ENCODE measurements around the gene DIS3L2. TPM values are rescaled to one million over a fixed set of nuclear protein-coding genes. Genes with fewer than 3 reads are reported as not detected.
A peak's percentile ranks its signal among the peaks of the same experiment; 100 is the strongest.
"Not testable (repeated sequence)": the region's sequence is repeated elsewhere in the genome, so short reads cannot be mapped to it uniquely, and the experiment has no call there.

The DIS3L2 gene
- total and polyA plus RNA-seq, 3 experiments from 2014 or later, result 16.4 to 29.5 (median 28.6) TPM

GRCh38 chr2:232111551-232111950 lies 150.0 kb downstream of the DIS3L2 start:
- ChIA-PET CTCF (no interaction called here), POLR2A (no interaction called here)
- H3K27me3 Mint-ChIP-seq, result no peaks in the 10 kb centered on the region
- Histone ChIP-seq H3K36me3 (ENCODE audit: insufficient read depth, low read length) (no peaks in the 10 kb centered on the region), H3K27me3 (ENCODE audit: insufficient read depth, low read length, poor library complexity, severe bottlenecking) (no peaks in the 10 kb centered on the region), H3K27ac (ENCODE audit: low read depth, low read length) (no peak overlapping the region), H3K4me3 (ENCODE audit: low read length) (no peak overlapping the region), H3K4me1 (ENCODE audit: insufficient read depth, low read length) (no peaks in the 10 kb centered on the region), H3K9me3 (ENCODE audit: low read length) (no peaks in the 10 kb centered on the region)
- no peak overlapping the region for H3K4me3 Mint-ChIP-seq
- H3K4me1 Mint-ChIP-seq, result peaks cover 13 to 27% (median 16%) of the 10 kb centered on the region in 3 donors
- DNase-seq, result no peak
- peaks cover 13 to 15% (median 15%) of the 10 kb centered on the region in 3 donors for H3K36me3 Mint-ChIP-seq
- H3K9me3 Mint-ChIP-seq, result peaks cover 0 to 3% (median 0%) of the 10 kb centered on the region in 5 donors
- no peak overlapping the region for H3K27ac Mint-ChIP-seq

- Histone ChIP-seq H3K4me1 (ENCODE audit: insufficient read depth, low read length) (no peaks in the 10 kb centered on the region), H3K36me3 (ENCODE audit: insufficient read depth, low read length) (no peaks in the 10 kb centered on the region), H3K27me3 (ENCODE audit: insufficient read depth, low read length, poor library complexity, severe bottlenecking) (no peaks in the 10 kb centered on the region), H3K4me3 (ENCODE audit: low read length) (no peak overlapping the region), H3K27ac (ENCODE audit: low read depth, low read length) (no peak overlapping the region), H3K9me3 (ENCODE audit: low read length) (no peaks in the 10 kb centered on the region)
- Mint-ChIP-seq H3K4me1 (peaks cover 13 to 27% (median 16%) of the 10 kb centered on the region in 3 donors), H3K9me3 (peaks cover 0 to 3% (median 0%) of the 10 kb centered on the region in 5 donors), H3K27me3 (no peaks in the 10 kb centered on the region), H3K36me3 (peaks cover 13 to 16% (median 15%) of the 10 kb centered on the region in 3 donors), H3K27ac (peak overlapping the region in 1 of 8 donors; percentile 1), H3K4me3 (no peak overlapping the region)
- POLR2A ChIA-PET, result no interaction called here
- CTCF ChIA-PET, result no interaction called here
- no peak for DNase-seq
These were observed 152.3 kb downstream of the DIS3L2 start for GRCh38 chr2:232113821-232114220.

- H3K4me1 ChIP-seq (ENCODE audit: insufficient read depth, low read length); H3K36me3 ChIP-seq (ENCODE audit: insufficient read depth, low read length); H3K27ac ChIP-seq (ENCODE audit: low read depth, low read length); H3K27me3 Mint-ChIP-seq; H3K9me3 Mint-ChIP-seq; H3K4me3 ChIP-seq (ENCODE audit: low read length); POLR2A ChIA-PET; H3K4me3 Mint-ChIP-seq; CTCF ChIA-PET; H3K27me3 ChIP-seq (ENCODE audit: insufficient read depth, low read length, poor library complexity, severe bottlenecking); H3K27ac Mint-ChIP-seq; DNase-seq; H3K9me3 ChIP-seq (ENCODE audit: low read length): not testable (repeated sequence)
- Mint-ChIP-seq H3K36me3 (peaks cover 11 to 19% (median 17%) of the 10 kb centered on the region in 3 donors), H3K4me1 (peaks cover 13 to 27% (median 16%) of the 10 kb centered on the region in 3 donors)
These were observed 154.3 kb downstream of the DIS3L2 start for GRCh38 chr2:232115728-232116361.

- H3K4me1 Mint-ChIP-seq, result peaks cover 13 to 31% (median 16%) of the 10 kb centered on the region in 3 donors
- peaks cover 0 to 3% (median 0%) of the 10 kb centered on the region in 5 donors for H3K9me3 Mint-ChIP-seq
- ChIA-PET CTCF (no interaction called here), POLR2A (no interaction called here)
- DNase-seq, result no peak
- Histone ChIP-seq H3K36me3 (ENCODE audit: insufficient read depth, low read length) (no peaks in the 10 kb centered on the region), H3K9me3 (ENCODE audit: low read length) (no peaks in the 10 kb centered on the region), H3K27me3 (ENCODE audit: insufficient read depth, low read length, poor library complexity, severe bottlenecking) (no peaks in the 10 kb centered on the region), H3K27ac (ENCODE audit: low read depth, low read length) (no peak overlapping the region), H3K4me3 (ENCODE audit: low read length) (no peak overlapping the region), H3K4me1 (ENCODE audit: insufficient read depth, low read length) (no peaks in the 10 kb centered on the region)
- no peaks in the 10 kb centered on the region for H3K27me3 Mint-ChIP-seq
- H3K27ac Mint-ChIP-seq, result peak overlapping the region in 3 of 8 donors; percentile 31 to 40 (median 32)
- peaks cover 7 to 21% (median 21%) of the 10 kb centered on the region in 3 donors for H3K36me3 Mint-ChIP-seq
- no peak overlapping the region for H3K4me3 Mint-ChIP-seq
These were observed 155.3 kb downstream of the DIS3L2 start for GRCh38 chr2:232116852-232117251.

GRCh38 chr2:232117413-232117812 lies 155.9 kb downstream of the DIS3L2 start:
- Mint-ChIP-seq H3K27ac (no peak overlapping the region), H3K9me3 (peaks cover 0 to 3% (median 0%) of the 10 kb centered on the region in 5 donors), H3K4me1 (peaks cover 10 to 25% (median 13%) of the 10 kb centered on the region in 3 donors), H3K36me3 (peaks cover 6 to 18% (median 17%) of the 10 kb centered on the region in 3 donors), H3K27me3 (no peaks in the 10 kb centered on the region), H3K4me3 (no peak overlapping the region)
- DNase-seq, result no peak
- Histone ChIP-seq H3K27ac (ENCODE audit: low read depth, low read length) (no peak overlapping the region), H3K4me1 (ENCODE audit: insufficient read depth, low read length) (no peaks in the 10 kb centered on the region), H3K4me3 (ENCODE audit: low read length) (no peak overlapping the region), H3K36me3 (ENCODE audit: insufficient read depth, low read length) (no peaks in the 10 kb centered on the region), H3K9me3 (ENCODE audit: low read length) (no peaks in the 10 kb centered on the region), H3K27me3 (ENCODE audit: insufficient read depth, low read length, poor library complexity, severe bottlenecking) (no peaks in the 10 kb centered on the region)
- ChIA-PET CTCF (no interaction called here), POLR2A (no interaction called here)

GRCh38 chr2:232120911-232121310 lies 159.4 kb downstream of the DIS3L2 start:
- peak overlapping the region in 1 of 8 donors; percentile 19 for H3K27ac Mint-ChIP-seq
- H3K27me3 Mint-ChIP-seq, result no peaks in the 10 kb centered on the region
- H3K4me1 Mint-ChIP-seq, result peaks cover 8 to 20% (median 15%) of the 10 kb centered on the region in 3 donors
- H3K4me3 ChIP-seq (ENCODE audit: low read length), result no peak overlapping the region
- POLR2A ChIA-PET, result no interaction called here
- CTCF ChIA-PET, result no interaction called here
- no peaks in the 10 kb centered on the region for H3K27me3 ChIP-seq (ENCODE audit: insufficient read depth, low read length, poor library complexity, severe bottlenecking)
- no peak overlapping the region for H3K4me3 Mint-ChIP-seq
- no peaks in the 10 kb centered on the region for H3K36me3 ChIP-seq (ENCODE audit: insufficient read depth, low read length)
- no peak overlapping the region for H3K27ac ChIP-seq (ENCODE audit: low read depth, low read length)
- peaks cover 0 to 19% (median 14%) of the 10 kb centered on the region in 3 donors for H3K36me3 Mint-ChIP-seq
- H3K4me1 ChIP-seq (ENCODE audit: insufficient read depth, low read length), result no peaks in the 10 kb centered on the region
- no peak for DNase-seq
- no peaks in the 10 kb centered on the region for H3K9me3 ChIP-seq (ENCODE audit: low read length)
- H3K9me3 Mint-ChIP-seq, result no peaks in the 10 kb centered on the region

GRCh38 chr2:232124309-232124708 lies 162.8 kb downstream of the DIS3L2 start:
- no peak overlapping the region for H3K4me3 ChIP-seq (ENCODE audit: low read length)
- ChIA-PET CTCF (no interaction called here), POLR2A (no interaction called here)
- no peaks in the 10 kb centered on the region for H3K27me3 Mint-ChIP-seq
- no peaks in the 10 kb centered on the region for H3K9me3 ChIP-seq (ENCODE audit: low read length)
- H3K4me1 ChIP-seq (ENCODE audit: insufficient read depth, low read length), result no peaks in the 10 kb centered on the region
- peaks cover 8 to 23% (median 18%) of the 10 kb centered on the region in 3 donors for H3K4me1 Mint-ChIP-seq
- peak overlapping the region in 2 of 8 donors; percentile 24 to 59 for H3K27ac Mint-ChIP-seq
- no peak overlapping the region for H3K27ac ChIP-seq (ENCODE audit: low read depth, low read length)
- DNase-seq, result no peak
- H3K4me3 Mint-ChIP-seq, result no peak overlapping the region
- H3K27me3 ChIP-seq (ENCODE audit: insufficient read depth, low read length, poor library complexity, severe bottlenecking), result no peaks in the 10 kb centered on the region
- H3K36me3 Mint-ChIP-seq, result peaks cover 0 to 27% (median 12%) of the 10 kb centered on the region in 3 donors
- no peaks in the 10 kb centered on the region for H3K36me3 ChIP-seq (ENCODE audit: insufficient read depth, low read length)
- H3K9me3 Mint-ChIP-seq, result no peaks in the 10 kb centered on the region

- no peaks in the 10 kb centered on the region for H3K27me3 ChIP-seq (ENCODE audit: insufficient read depth, low read length, poor library complexity, severe bottlenecking)
- CTCF ChIA-PET, result interaction anchor here (0.7 to 1.0 kb wide), 2 partner anchors 14 to 200 kb away, joined by 3 read pairs; no protein-coding TSS in a partner anchor
- H3K9me3 Mint-ChIP-seq, result no peaks in the 10 kb centered on the region
- peaks cover 8 to 18% (median 13%) of the 10 kb centered on the region in 3 donors for H3K4me1 Mint-ChIP-seq
- peak overlapping the region in 3 of 8 donors; percentile 38 to 72 (median 71) for H3K27ac Mint-ChIP-seq
- no peak for DNase-seq
- H3K9me3 ChIP-seq (ENCODE audit: low read length), result no peaks in the 10 kb centered on the region
- H3K27me3 Mint-ChIP-seq, result no peaks in the 10 kb centered on the region
- H3K27ac ChIP-seq (ENCODE audit: low read depth, low read length), result no peak overlapping the region
- peaks cover 6 to 34% (median 11%) of the 10 kb centered on the region in 3 donors for H3K36me3 Mint-ChIP-seq
- no peaks in the 10 kb centered on the region for H3K4me1 ChIP-seq (ENCODE audit: insufficient read depth, low read length)
- peak overlapping the region in 1 of 7 donors; percentile 2 for H3K4me3 Mint-ChIP-seq
- H3K4me3 ChIP-seq (ENCODE audit: low read length), result no peak overlapping the region
- H3K36me3 ChIP-seq (ENCODE audit: insufficient read depth, low read length), result peaks cover 5% of the 10 kb centered on the region
- POLR2A ChIA-PET, result no interaction called here
These were observed 165.0 kb downstream of the DIS3L2 start for GRCh38 chr2:232126301-232127099.

All from CD8-positive, alpha-beta memory T cell (primary cell).